Small intestine (tissue), 7 donors: ENCODE data around the gene TAF9. TPM values are rescaled to one million over a fixed set of nuclear protein-coding genes. Genes with fewer than 3 reads are reported as not detected.
A peak's percentile ranks its signal among the peaks of the same experiment; 100 is the strongest.

Source experiments
- DNase-seq, 2 donors: peaks; one replicate each; pipeline versions ENCODE4 v3.0.0 to v3.0.0-alpha.2; 2013
- FAIRE-seq: peaks from 2 replicates; lab custom pipeline; 2012; peaks lifted over from hg19 to GRCh38; lab: Jason Lieb, UNC
- H3K27ac ChIP-seq, 3 donors: one replicate each; pipeline ENCODE4 v1.5.1; 2013; ENCODE audit warnings: low read length in 2 of 3, mild to moderate bottlenecking in 2 of 3, control low read depth in 1 of 3, inconsistent platforms in 1 of 3, low read depth in 1 of 3, moderate library complexity in 1 of 3
- H3K27me3 ChIP-seq, 3 donors: one replicate each; pipeline ENCODE4 v1.6.1; 2013; ENCODE audit warnings: low read length in 3 of 3, inconsistent platforms in 1 of 3; ENCODE audit not compliant: control insufficient read depth in 3 of 3, insufficient read depth in 3 of 3
- H3K36me3 ChIP-seq, 3 donors: one replicate each; pipeline ENCODE4 v1.6.1; 2013; ENCODE audit warnings: low read length in 3 of 3, inconsistent platforms in 1 of 3, low read depth in 1 of 3, mild to moderate bottlenecking in 1 of 3, moderate library complexity in 1 of 3; ENCODE audit not compliant: control insufficient read depth in 3 of 3, insufficient read depth in 2 of 3
- H3K4me1 ChIP-seq, 3 donors: one replicate each; pipeline ENCODE4 v1.6.1; 2013; ENCODE audit warnings: low read length in 2 of 3, inconsistent platforms in 1 of 3, low read depth in 1 of 3, mild to moderate bottlenecking in 1 of 3, moderate library complexity in 1 of 3; ENCODE audit not compliant: control insufficient read depth in 3 of 3, insufficient read depth in 2 of 3
- H3K4me3 ChIP-seq, 3 donors: one replicate each; pipeline ENCODE4 v1.5.1; 2013; ENCODE audit warnings: low read length in 3 of 3, control low read depth in 1 of 3, inconsistent platforms in 1 of 3, low read depth in 1 of 3, mild to moderate bottlenecking in 1 of 3, moderate library complexity in 1 of 3
- H3K9me3 ChIP-seq, 2 donors: one replicate each; pipeline ENCODE4 v1.6.1; 2013; ENCODE audit warnings: low read depth in 1 of 2, low read length in 1 of 2; ENCODE audit not compliant: control insufficient read depth in 2 of 2, insufficient read depth in 1 of 2
- WGBS, 3 donors: extraction: QIAGEN DNeasy Blood & Tissue Kit; methylation state at CpG; one replicate each; pipeline ENCODE4 v1.1.7; 2013; 5-methylcytosine and 5-hydroxymethylcytosine counted together
- polyA plus RNA-seq, 4 donors: library from polyadenylated mRNA; stranded (reverse) in 3 of 4; unstranded in 1 of 4; fragments of 200-250 nt in 3 of 4; fragments of 120-200 nt in 1 of 4; gene quantifications; one replicate each; pipeline versions ENCODE4 v1.2.1 to v1.2.3, GENCODE V29; 2013
- donor health status: healthy with polysubstance abuse.
- donor health status: control.
- donor health status: control.
- donor health status: Bipolar disorder and iron deficiency.
- donor health status: healthy.

TAF9 gene
- polyA plus RNA-seq, 4 donors = 56.4 to 70.3 (median 64.2) TPM

GRCh38 chr5:69364414-69364813 lies 4.9 kb downstream of the TAF9 start:
- FAIRE-seq (no peak), DNase-seq (peak in 1 of 2 donors; percentile 36)
- Histone ChIP-seq H3K4me3 (no peak overlapping the region), H3K27ac (no peak overlapping the region), H3K36me3 (peaks cover 7 to 32% (median 12%) of the 10 kb centered on the region in 3 donors), H3K27me3 (no peaks in the 10 kb centered on the region), H3K9me3 (no peaks in the 10 kb centered on the region), H3K4me1 (peaks cover 0 to 7% (median 0%) of the 10 kb centered on the region in 3 donors)
- 61 to 69% (median 65%) methylated on average over 3 of the region's 3 CpGs for WGBS, 3 donors

- Histone ChIP-seq H3K27ac (no peak overlapping the region), H3K36me3 (peaks cover 6 to 27% (median 10%) of the 10 kb centered on the region in 3 donors), H3K9me3 (no peaks in the 10 kb centered on the region), H3K27me3 (no peaks in the 10 kb centered on the region), H3K4me3 (no peak overlapping the region), H3K4me1 (peaks cover 0 to 3% (median 0%) of the 10 kb centered on the region in 3 donors)
- no peak for FAIRE-seq
- WGBS, 3 donors = 100% methylated on average over 1 of the region's 1 CpG
- DNase-seq = no peak
These were observed 8.9 kb downstream of the TAF9 start for GRCh38 chr5:69360442-69360841.

GRCh38 chr5:69359699-69360098 lies 9.6 kb downstream of the TAF9 start:
- FAIRE-seq = no peak
- 74 to 82% (median 81%) methylated on average over 3 of the region's 3 CpGs for WGBS, 3 donors
- no peaks in the 10 kb centered on the region for H3K27me3 ChIP-seq
- H3K4me3 ChIP-seq = no peak overlapping the region
- no peak overlapping the region for H3K27ac ChIP-seq
- DNase-seq = no peak
- peaks cover 0 to 3% (median 0%) of the 10 kb centered on the region in 3 donors for H3K4me1 ChIP-seq
- H3K9me3 ChIP-seq = no peaks in the 10 kb centered on the region
- H3K36me3 ChIP-seq = peaks cover 2 to 32% (median 6%) of the 10 kb centered on the region in 3 donors

GRCh38 chr5:69350664-69351063 lies 18.7 kb downstream of the TAF9 start:
- Histone ChIP-seq H3K27me3 (no peaks in the 10 kb centered on the region), H3K4me1 (no peaks in the 10 kb centered on the region), H3K36me3 (peaks cover 2 to 24% (median 3%) of the 10 kb centered on the region in 3 donors), H3K9me3 (no peaks in the 10 kb centered on the region), H3K4me3 (no peak overlapping the region), H3K27ac (no peak overlapping the region)
- no peak for FAIRE-seq
- no peak for DNase-seq

DNA sequence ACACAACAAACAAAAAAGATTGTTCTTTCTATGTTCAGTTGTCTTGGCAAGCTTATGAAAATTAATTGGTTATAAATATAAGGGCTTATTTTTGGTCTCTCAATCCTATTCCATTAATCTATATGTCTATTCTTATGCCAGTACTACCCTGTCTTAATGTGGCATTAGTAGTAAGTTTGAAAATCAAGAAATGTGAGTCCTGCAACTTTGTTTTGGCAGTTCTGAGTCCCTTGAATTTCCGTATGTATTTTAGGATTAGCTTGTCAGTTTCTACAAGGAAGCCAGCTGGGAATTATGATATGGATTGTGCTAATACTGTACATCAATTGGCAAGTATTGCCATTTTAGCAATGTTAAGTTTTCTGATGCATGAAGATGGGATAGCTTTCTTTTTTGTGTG lies 26.2 kb downstream of the TAF9 start:
- WGBS, 3 donors = 51 to 76% (median 57%) methylated on average over 1 of the region's 1 CpG
- Histone ChIP-seq H3K36me3 (no peaks in the 10 kb centered on the region), H3K4me1 (no peaks in the 10 kb centered on the region), H3K9me3 (no peaks in the 10 kb centered on the region), H3K27ac (no peak overlapping the region), H3K4me3 (no peak overlapping the region), H3K27me3 (no peaks in the 10 kb centered on the region)
- DNase-seq = no peak
- FAIRE-seq = no peak

GRCh38 chr5:69341520-69342161 lies 27.7 kb downstream of the TAF9 start:
- Histone ChIP-seq H3K9me3 (no peaks in the 10 kb centered on the region), H3K27ac (no peak overlapping the region), H3K4me1 (no peaks in the 10 kb centered on the region), H3K36me3 (no peaks in the 10 kb centered on the region), H3K27me3 (no peaks in the 10 kb centered on the region), H3K4me3 (no peak overlapping the region)
- DNase-seq (no peak), FAIRE-seq (no peak)
- WGBS, 3 donors = 90 to 92% (median 92%) methylated on average over 4 of the region's 4 CpGs

GRCh38 chr5:69335341-69335935 lies 33.9 kb downstream of the TAF9 start:
- Histone ChIP-seq H3K9me3 (no peaks in the 10 kb centered on the region), H3K4me3 (no peak overlapping the region), H3K27me3 (no peaks in the 10 kb centered on the region), H3K4me1 (peaks cover 0 to 16% (median 0%) of the 10 kb centered on the region in 3 donors), H3K36me3 (no peaks in the 10 kb centered on the region), H3K27ac (peak overlapping the region in 1 of 3 donors; percentile 60)
- FAIRE-seq (no peak), DNase-seq (peak; percentile 54 to 92)
- 43 to 65% (median 54%) methylated on average over 7 of the region's 7 CpGs for WGBS, 3 donors

DNA sequence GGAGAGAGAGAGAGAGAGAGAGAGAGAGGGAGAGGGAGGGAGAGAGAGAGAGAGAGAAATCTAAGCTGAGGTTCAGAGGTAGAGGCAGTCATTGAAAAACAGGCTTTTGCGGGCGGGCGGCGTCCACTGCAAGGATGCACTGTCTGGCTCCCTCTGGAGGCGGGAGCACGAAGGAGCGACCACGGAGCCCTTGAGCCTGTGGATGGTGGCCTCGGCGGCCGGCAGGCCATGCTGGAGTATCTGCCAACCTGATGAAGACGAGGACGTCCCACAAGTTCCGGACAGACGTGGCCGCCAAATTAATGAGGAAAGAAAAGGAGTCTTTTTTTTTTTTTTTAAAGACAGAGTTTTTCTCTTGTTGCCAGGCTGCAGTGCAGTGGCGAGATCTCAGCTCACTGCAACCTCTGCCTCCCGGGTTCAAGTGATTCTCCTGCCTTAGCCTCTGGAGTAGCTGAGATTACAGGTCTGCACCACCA lies 34.5 kb downstream of the TAF9 start:
- H3K4me3 ChIP-seq = no peak overlapping the region
- no peak for FAIRE-seq
- H3K27ac ChIP-seq = peak overlapping the region in 1 of 3 donors; percentile 58
- peaks cover 0 to 16% (median 0%) of the 10 kb centered on the region in 3 donors for H3K4me1 ChIP-seq
- WGBS, 3 donors = 12% methylated on average over 17 to 18 of the region's 18 CpGs
- H3K27me3 ChIP-seq = no peaks in the 10 kb centered on the region
- peak; percentile 80 for DNase-seq
- no peaks in the 10 kb centered on the region for H3K9me3 ChIP-seq
- no peaks in the 10 kb centered on the region for H3K36me3 ChIP-seq
